SU-DHL-6 (cell line): Measurements from ENCODE around the gene SLC25A29.

ENCODE experiments used
- H2AFZ ChIP-seq: fragments of 200-600 bp; sonication (generic); 2 replicates; pipeline ENCODE4 v1.6.1; 2014; ENCODE audit warnings: low read depth, mild to moderate bottlenecking, moderate library complexity, mixed read lengths, antibody characterized with exemption, low read length; ENCODE audit not compliant: severe bottlenecking
- H3F3A ChIP-seq: fragments of 200-600 bp; shearing (Covaris generic); 2 replicates; pipeline ENCODE4 v1.6.0; 2016; ENCODE audit warnings: antibody characterized with exemption, mild to moderate bottlenecking; ENCODE audit not compliant: insufficient read depth
- H3K27ac ChIP-seq: fragments of 200-600 bp; sonication (generic); 2 replicates; pipeline ENCODE4 v1.5.1; 2016; ENCODE audit warnings: low read depth, mild to moderate bottlenecking, low read length, moderate library complexity, mixed read lengths
- H3K27me3 ChIP-seq: fragments of 200-600 bp; sonication (generic), shearing (Covaris generic); 2 replicates; pipeline ENCODE4 v1.6.0; 2014; ENCODE audit warnings: mild to moderate bottlenecking, low read length
- H3K36me3 ChIP-seq: fragments of 200-600 bp; sonication (generic); 2 replicates; pipeline ENCODE4 v1.6.1; 2014; ENCODE audit warnings: mild to moderate bottlenecking, low read length, mixed read lengths
- H3K4me2 ChIP-seq: fragments of 300-600, 200-600 bp; shearing (Covaris generic), sonication (generic); 2 replicates; pipeline ENCODE4 v1.6.0; 2014; ENCODE audit warnings: low read length, low read depth, mild to moderate bottlenecking; ENCODE audit not compliant: poor library complexity, severe bottlenecking
- H3K4me3 ChIP-seq: fragments of 200-600 bp; sonication (generic); 2 replicates; pipeline ENCODE4 v1.5.1; 2014; ENCODE audit warnings: antibody characterized with exemption, low read length, mild to moderate bottlenecking, mixed read lengths; ENCODE audit not compliant: insufficient read depth, poor library complexity, severe bottlenecking
- H3K79me2 ChIP-seq: fragments of 200-600 bp; sonication (generic); 2 replicates; pipeline ENCODE4 v1.6.1; 2014; ENCODE audit warnings: mild to moderate bottlenecking, low read length, moderate library complexity; ENCODE audit not compliant: insufficient read depth
- H3K9ac ChIP-seq: fragments of 200-600 bp; sonication (generic); 2 replicates; pipeline ENCODE4 v1.7.0; 2014; ENCODE audit warnings: mild to moderate bottlenecking, low read length
- H3K9me2 ChIP-seq: fragments of 200-600 bp; sonication (generic); replicated peaks from 2 replicates; pipeline ENCODE4 v1.6.1; 2014; ENCODE audit warnings: low read length; ENCODE audit not compliant: insufficient read depth
- H3K9me3 ChIP-seq: fragments of 200-600 bp; sonication (generic); 2 replicates; pipeline ENCODE4 v1.6.1; 2014; ENCODE audit warnings: low read length, mixed read lengths; ENCODE audit not compliant: insufficient read depth
- H4K20me1 ChIP-seq: fragments of 200-600 bp; sonication (generic); 2 replicates; pipeline ENCODE4 v1.6.1; 2014; ENCODE audit warnings: low read depth, mild to moderate bottlenecking, antibody characterized with exemption, low read length, moderate library complexity, mixed read lengths
- EZH2phosphoT487 ChIP-seq: fragments of 200-600 bp; sonication (generic), shearing (Covaris generic); conservative IDR thresholded peaks from 2 replicates; pipeline ENCODE4 v1.6.1; 2018; ENCODE audit warnings: mild to moderate bottlenecking, antibody characterized with exemption, low read length, moderate library complexity, mixed read lengths
- TF ChIP-seq, protein P1 (sequence below): fragments of 200-600 bp; sonication (generic); IDR thresholded peaks from one replicate; pipeline ENCODE4 v1.5.1; 2017; ENCODE audit warnings: antibody characterized with exemption, mild to moderate bottlenecking, low read length, moderate library complexity; ENCODE audit not compliant: insufficient read depth, poor library complexity, severe bottlenecking

The SLC25A29 gene

GRCh38 chr14:100322138-100322957, 16.1 kb upstream of the SLC25A29 start:
- TF ChIP-seq, protein P1, sequence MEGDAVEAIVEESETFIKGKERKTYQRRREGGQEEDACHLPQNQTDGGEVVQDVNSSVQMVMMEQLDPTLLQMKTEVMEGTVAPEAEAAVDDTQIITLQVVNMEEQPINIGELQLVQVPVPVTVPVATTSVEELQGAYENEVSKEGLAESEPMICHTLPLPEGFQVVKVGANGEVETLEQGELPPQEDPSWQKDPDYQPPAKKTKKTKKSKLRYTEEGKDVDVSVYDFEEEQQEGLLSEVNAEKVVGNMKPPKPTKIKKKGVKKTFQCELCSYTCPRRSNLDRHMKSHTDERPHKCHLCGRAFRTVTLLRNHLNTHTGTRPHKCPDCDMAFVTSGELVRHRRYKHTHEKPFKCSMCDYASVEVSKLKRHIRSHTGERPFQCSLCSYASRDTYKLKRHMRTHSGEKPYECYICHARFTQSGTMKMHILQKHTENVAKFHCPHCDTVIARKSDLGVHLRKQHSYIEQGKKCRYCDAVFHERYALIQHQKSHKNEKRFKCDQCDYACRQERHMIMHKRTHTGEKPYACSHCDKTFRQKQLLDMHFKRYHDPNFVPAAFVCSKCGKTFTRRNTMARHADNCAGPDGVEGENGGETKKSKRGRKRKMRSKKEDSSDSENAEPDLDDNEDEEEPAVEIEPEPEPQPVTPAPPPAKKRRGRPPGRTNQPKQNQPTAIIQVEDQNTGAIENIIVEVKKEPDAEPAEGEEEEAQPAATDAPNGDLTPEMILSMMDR, result no peak
- TF ChIP-seq EZH2phosphoT487, result no peak
- Histone ChIP-seq H3K36me3 (no peaks in the 10 kb centered on the region), H3K27ac (no peak overlapping the region), H3K4me2 (no peak overlapping the region), H3K4me3 (no peak overlapping the region), H3K27me3 (no peaks in the 10 kb centered on the region), H3K79me2 (no peaks in the 10 kb centered on the region), H3K9me3 (no peaks in the 10 kb centered on the region), H3K9ac (no peak overlapping the region), H3F3A (no peaks in the 10 kb centered on the region), H3K9me2 (no peaks in the 10 kb centered on the region), H4K20me1 (no peaks in the 10 kb centered on the region), H2AFZ (no peak overlapping the region)

DNA sequence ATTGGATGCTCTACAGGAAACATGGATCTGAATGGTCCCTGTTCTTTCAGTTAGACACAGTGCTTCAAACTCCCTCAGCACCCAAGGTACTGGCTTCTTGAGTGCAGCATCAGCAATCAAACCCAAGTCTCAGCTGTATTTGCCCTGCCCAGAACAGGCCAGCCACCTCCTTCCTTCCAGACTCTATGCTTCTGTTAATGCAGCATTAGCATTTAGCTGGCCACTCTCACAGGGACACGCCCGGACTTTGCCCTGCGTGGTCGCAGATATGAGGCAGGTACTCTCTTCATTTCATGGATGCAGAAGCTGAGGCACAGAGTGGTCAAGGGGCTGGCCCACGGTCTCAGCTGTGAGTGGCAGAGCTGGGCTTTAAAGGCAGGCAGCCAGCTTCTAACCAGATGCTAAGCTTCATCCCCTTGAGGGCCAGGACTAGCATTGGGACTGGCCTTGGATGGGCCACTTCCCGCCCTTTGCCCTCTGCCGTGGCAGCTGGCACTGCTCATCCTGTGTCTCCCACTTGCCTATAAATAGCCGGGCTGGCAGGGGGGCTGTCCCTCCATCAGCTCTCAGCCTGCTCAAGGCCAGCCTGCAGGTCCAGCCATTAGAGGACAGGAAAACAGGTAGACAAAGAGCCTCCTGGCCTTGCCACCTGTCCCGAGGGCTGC, 15.4 kb upstream of the SLC25A29 start:
- Histone ChIP-seq H3K79me2 (no peaks in the 10 kb centered on the region), H3K9ac (no peak overlapping the region), H3K36me3 (no peaks in the 10 kb centered on the region), H3K27ac (no peak overlapping the region), H3K4me2 (no peak overlapping the region), H4K20me1 (no peaks in the 10 kb centered on the region), H3K27me3 (no peaks in the 10 kb centered on the region), H3K4me3 (no peak overlapping the region), H3F3A (no peaks in the 10 kb centered on the region), H3K9me3 (no peaks in the 10 kb centered on the region), H3K9me2 (no peaks in the 10 kb centered on the region), H2AFZ (no peak overlapping the region)
- TF ChIP-seq, protein P1, result no peak
- TF ChIP-seq EZH2phosphoT487, result no peak

- TF ChIP-seq, protein P1, result no peak
- no peak for TF ChIP-seq EZH2phosphoT487
- Histone ChIP-seq H3K9ac (no peak overlapping the region), H3K27ac (no peak overlapping the region), H2AFZ (no peak overlapping the region), H3K9me3 (no peaks in the 10 kb centered on the region), H3K4me3 (no peak overlapping the region), H3F3A (no peaks in the 10 kb centered on the region), H3K36me3 (no peaks in the 10 kb centered on the region), H3K79me2 (no peaks in the 10 kb centered on the region), H4K20me1 (no peaks in the 10 kb centered on the region), H3K9me2 (no peaks in the 10 kb centered on the region), H3K4me2 (no peak overlapping the region), H3K27me3 (no peaks in the 10 kb centered on the region)
Measured at GRCh38 chr14:100320157-100320856, 14.1 kb upstream of the SLC25A29 start.
